NCI-H345 treated with DMSO at 0.1 percent for 48 hours (cell line): Measurements from ENCODE around the gene PTPRN2.

ENCODE experiments used
- DNase-seq: peaks from one replicate; lab custom pipeline; 2025; ENCODE audit not compliant: unreplicated experiment; lab: John Stamatoyannopoulos, UW

PTPRN2 gene

GRCh38 chr7:157865351-157866165, 722.1 kb downstream of the PTPRN2 start:
- no peak for DNase-seq

GRCh38 chr7:157864911-157865310, 722.7 kb downstream of the PTPRN2 start:
- no peak for DNase-seq

- DNase-seq = no peak
Measured at GRCh38 chr7:157863906-157864810, 723.5 kb downstream of the PTPRN2 start.

- DNase-seq = no peak
Measured at GRCh38 chr7:157863176-157863575, 724.4 kb downstream of the PTPRN2 start.

GRCh38 chr7:157862731-157863130, 724.9 kb downstream of the PTPRN2 start:
- DNase-seq = no peak

- no peak for DNase-seq
Measured at GRCh38 chr7:157861551-157861950, 726.1 kb downstream of the PTPRN2 start.

GRCh38 chr7:157861031-157861491, 726.6 kb downstream of the PTPRN2 start:
- DNase-seq = no peak

GRCh38 chr7:157860406-157860805, 727.2 kb downstream of the PTPRN2 start:
- DNase-seq = no peak

GRCh38 chr7:157859915-157860314, 727.7 kb downstream of the PTPRN2 start:
- no peak for DNase-seq

- no peak for DNase-seq
Measured at GRCh38 chr7:157857578-157858075, 730.0 kb downstream of the PTPRN2 start.

GRCh38 chr7:157856873-157857577, 730.6 kb downstream of the PTPRN2 start:
- DNase-seq = no peak

GRCh38 chr7:157855452-157856213, 732.0 kb downstream of the PTPRN2 start:
- no peak for DNase-seq

GRCh38 chr7:157855016-157855415, 732.6 kb downstream of the PTPRN2 start:
- no peak for DNase-seq

GRCh38 chr7:157854066-157854891, 733.3 kb downstream of the PTPRN2 start:
- DNase-seq = no peak

- DNase-seq = no peak
Measured at GRCh38 chr7:157853789-157854065, 733.9 kb downstream of the PTPRN2 start.

GRCh38 chr7:157853076-157853788, 734.4 kb downstream of the PTPRN2 start:
- no peak for DNase-seq

- DNase-seq = no peak
Measured at GRCh38 chr7:157851501-157852067, 736.0 kb downstream of the PTPRN2 start.
